ENCODE measurements around the gene FOXO1. TPM values are rescaled to one million over a fixed set of nuclear protein-coding genes. Genes with fewer than 3 reads are reported as not detected.
A peak's percentile ranks its signal among the peaks of the same experiment; 100 is the strongest.

Gene FOXO1
- total RNA-seq, 2 experiments from 2014 or later = 29.2 to 42.1 TPM

- intact Hi-C loops (cut with micrococcal nuclease; ENCODE audit: unreplicated experiment) = loop anchor here (1.0 to 10.0 kb wide), 4 partner anchors 13 to 367 kb away; no protein-coding TSS in a partner anchor
- no peak for DNase-seq (ENCODE audit: low spot score)
- peaks cover 91% of the 10 kb centered on the region for H3K79me2 ChIP-seq (ENCODE audit: insufficient read depth, low read depth, low read length)
- H3K9me2 ChIP-seq (ENCODE audit: insufficient read depth, low read length) = no peaks in the 10 kb centered on the region
- H3K27ac ChIP-seq (ENCODE audit: low read depth, low read length, poor library complexity, severe bottlenecking) = peak overlapping the region; percentile 83
- ChIA-PET POLR2A (interaction anchor here (0.6 to 3.9 kb wide), 9 partner anchors 9 to 1747 kb away, joined by 3 to 21 read pairs (median 6); no protein-coding TSS in a partner anchor), CTCF (ENCODE audit: unreplicated experiment) (interaction anchor here (0.6 kb wide), 1 partner anchor 393 kb away, joined by 3 read pairs; no protein-coding TSS in a partner anchor)
- H2AFZ ChIP-seq (ENCODE audit: low read length) = no peak overlapping the region
- no peak for TF ChIP-seq EZH2phosphoT487 (IDR thresholded peaks at IDR 0.05; ENCODE audit: borderline replicate concordance, low read depth, low read length)
- TF ChIP-seq, protein P1, sequence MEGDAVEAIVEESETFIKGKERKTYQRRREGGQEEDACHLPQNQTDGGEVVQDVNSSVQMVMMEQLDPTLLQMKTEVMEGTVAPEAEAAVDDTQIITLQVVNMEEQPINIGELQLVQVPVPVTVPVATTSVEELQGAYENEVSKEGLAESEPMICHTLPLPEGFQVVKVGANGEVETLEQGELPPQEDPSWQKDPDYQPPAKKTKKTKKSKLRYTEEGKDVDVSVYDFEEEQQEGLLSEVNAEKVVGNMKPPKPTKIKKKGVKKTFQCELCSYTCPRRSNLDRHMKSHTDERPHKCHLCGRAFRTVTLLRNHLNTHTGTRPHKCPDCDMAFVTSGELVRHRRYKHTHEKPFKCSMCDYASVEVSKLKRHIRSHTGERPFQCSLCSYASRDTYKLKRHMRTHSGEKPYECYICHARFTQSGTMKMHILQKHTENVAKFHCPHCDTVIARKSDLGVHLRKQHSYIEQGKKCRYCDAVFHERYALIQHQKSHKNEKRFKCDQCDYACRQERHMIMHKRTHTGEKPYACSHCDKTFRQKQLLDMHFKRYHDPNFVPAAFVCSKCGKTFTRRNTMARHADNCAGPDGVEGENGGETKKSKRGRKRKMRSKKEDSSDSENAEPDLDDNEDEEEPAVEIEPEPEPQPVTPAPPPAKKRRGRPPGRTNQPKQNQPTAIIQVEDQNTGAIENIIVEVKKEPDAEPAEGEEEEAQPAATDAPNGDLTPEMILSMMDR (conservative IDR thresholded peaks at IDR 0.05; ENCODE audit: low read length) = no peak
- BruUV-seq (replicated peaks) = no TSS peak
- peak overlapping the region; percentile 94 for H3K4me2 ChIP-seq (ENCODE audit: low read length)
- H3K4me3 ChIP-seq (ENCODE audit: low read depth, low read length, poor library complexity, severe bottlenecking) = peak overlapping the region; percentile 91
- H3K4me1 ChIP-seq (ENCODE audit: insufficient read depth, low read length, poor library complexity, severe bottlenecking) = peaks cover 52% of the 10 kb centered on the region
- peaks cover 56% of the 10 kb centered on the region for H3K36me3 ChIP-seq (ENCODE audit: insufficient read depth, low read length)
- H3K9me3 ChIP-seq (ENCODE audit: low read length) = 0 out of 2 replicates have a peak, but pooled peaks cover 3% of the 10 kb centered on the region
- peaks cover 11% of the 10 kb centered on the region; the same call in 1 of the 2 replicates for H4K20me1 ChIP-seq (ENCODE audit: insufficient read depth, low read length)
Observed at GRCh38 chr13:40661875-40662665, 4.4 kb downstream of the FOXO1 start.

- DNase-seq (ENCODE audit: low spot score) = no peak
- Histone ChIP-seq H2AFZ (ENCODE audit: low read length) (no peak overlapping the region), H3K36me3 (ENCODE audit: insufficient read depth, low read length) (peaks cover 69% of the 10 kb centered on the region), H3K9me3 (ENCODE audit: low read length) (peaks cover 3% of the 10 kb centered on the region; the same call in 1 of the 2 replicates), H3K4me1 (ENCODE audit: insufficient read depth, low read length, poor library complexity, severe bottlenecking) (peaks cover 64% of the 10 kb centered on the region), H3K4me3 (ENCODE audit: low read depth, low read length, poor library complexity, severe bottlenecking) (no peak overlapping the region), H3K27ac (ENCODE audit: low read depth, low read length, poor library complexity, severe bottlenecking) (no peak overlapping the region), H4K20me1 (ENCODE audit: insufficient read depth, low read length) (peaks cover 11% of the 10 kb centered on the region; the same call in 1 of the 2 replicates), H3K79me2 (ENCODE audit: insufficient read depth, low read depth, low read length) (peaks cover 99% of the 10 kb centered on the region), H3K4me2 (ENCODE audit: low read length) (peak overlapping the region; percentile 52), H3K9me2 (ENCODE audit: insufficient read depth, low read length) (no peaks in the 10 kb centered on the region)
- TF ChIP-seq EZH2phosphoT487 (IDR thresholded peaks at IDR 0.05; ENCODE audit: borderline replicate concordance, low read depth, low read length) = no peak
- TF ChIP-seq, protein P1 (conservative IDR thresholded peaks at IDR 0.05; ENCODE audit: low read length) = no peak
- no TSS peak for BruUV-seq (replicated peaks)
- CTCF ChIA-PET (ENCODE audit: unreplicated experiment) = no interaction called here
- intact Hi-C loops (cut with micrococcal nuclease; ENCODE audit: unreplicated experiment) = loop anchor here (5.0 to 10.0 kb wide), 2 partner anchors 347 to 366 kb away; no protein-coding TSS in a partner anchor
- POLR2A ChIA-PET = interaction anchor here (0.7 to 3.9 kb wide), 3 partner anchors 11 to 125 kb away, joined by 3 to 21 read pairs (median 3); no protein-coding TSS in a partner anchor
Observed at GRCh38 chr13:40660692-40661091, 5.7 kb downstream of the FOXO1 start.
